SU-DHL-6 (cell line): Measurements from ENCODE around the gene FBXO47.
"Not testable (repeated sequence)": the region's sequence is repeated elsewhere in the genome, so short reads cannot be mapped to it uniquely, and the experiment has no call there.

Experiments used
- H2AFZ ChIP-seq: fragments of 200-600 bp; sonication (generic); 2 replicates; pipeline ENCODE4 v1.6.1; 2014; ENCODE audit warnings: low read depth, mild to moderate bottlenecking, moderate library complexity, mixed read lengths, antibody characterized with exemption, low read length; ENCODE audit not compliant: severe bottlenecking
- H3F3A ChIP-seq: fragments of 200-600 bp; shearing (Covaris generic); 2 replicates; pipeline ENCODE4 v1.6.0; 2016; ENCODE audit warnings: antibody characterized with exemption, mild to moderate bottlenecking; ENCODE audit not compliant: insufficient read depth
- H3K27ac ChIP-seq: fragments of 200-600 bp; sonication (generic); 2 replicates; pipeline ENCODE4 v1.5.1; 2016; ENCODE audit warnings: low read depth, mild to moderate bottlenecking, low read length, moderate library complexity, mixed read lengths
- H3K27me3 ChIP-seq: fragments of 200-600 bp; sonication (generic), shearing (Covaris generic); 2 replicates; pipeline ENCODE4 v1.6.0; 2014; ENCODE audit warnings: mild to moderate bottlenecking, low read length
- H3K36me3 ChIP-seq: fragments of 200-600 bp; sonication (generic); 2 replicates; pipeline ENCODE4 v1.6.1; 2014; ENCODE audit warnings: mild to moderate bottlenecking, low read length, mixed read lengths
- H3K4me2 ChIP-seq: fragments of 300-600, 200-600 bp; shearing (Covaris generic), sonication (generic); 2 replicates; pipeline ENCODE4 v1.6.0; 2014; ENCODE audit warnings: low read length, low read depth, mild to moderate bottlenecking; ENCODE audit not compliant: poor library complexity, severe bottlenecking
- H3K4me3 ChIP-seq: fragments of 200-600 bp; sonication (generic); 2 replicates; pipeline ENCODE4 v1.5.1; 2014; ENCODE audit warnings: antibody characterized with exemption, low read length, mild to moderate bottlenecking, mixed read lengths; ENCODE audit not compliant: insufficient read depth, poor library complexity, severe bottlenecking
- H3K79me2 ChIP-seq: fragments of 200-600 bp; sonication (generic); 2 replicates; pipeline ENCODE4 v1.6.1; 2014; ENCODE audit warnings: mild to moderate bottlenecking, low read length, moderate library complexity; ENCODE audit not compliant: insufficient read depth
- H3K9ac ChIP-seq: fragments of 200-600 bp; sonication (generic); 2 replicates; pipeline ENCODE4 v1.7.0; 2014; ENCODE audit warnings: mild to moderate bottlenecking, low read length
- H3K9me2 ChIP-seq: fragments of 200-600 bp; sonication (generic); replicated peaks from 2 replicates; pipeline ENCODE4 v1.6.1; 2014; ENCODE audit warnings: low read length; ENCODE audit not compliant: insufficient read depth
- H3K9me3 ChIP-seq: fragments of 200-600 bp; sonication (generic); 2 replicates; pipeline ENCODE4 v1.6.1; 2014; ENCODE audit warnings: low read length, mixed read lengths; ENCODE audit not compliant: insufficient read depth
- H4K20me1 ChIP-seq: fragments of 200-600 bp; sonication (generic); 2 replicates; pipeline ENCODE4 v1.6.1; 2014; ENCODE audit warnings: low read depth, mild to moderate bottlenecking, antibody characterized with exemption, low read length, moderate library complexity, mixed read lengths
- CTCF ChIP-seq: fragments of 200-600 bp; sonication (generic); IDR thresholded peaks from one replicate; pipeline ENCODE4 v1.5.1; 2017; ENCODE audit warnings: antibody characterized with exemption, mild to moderate bottlenecking, low read length, moderate library complexity; ENCODE audit not compliant: insufficient read depth, poor library complexity, severe bottlenecking
- EZH2phosphoT487 ChIP-seq: fragments of 200-600 bp; sonication (generic), shearing (Covaris generic); conservative IDR thresholded peaks from 2 replicates; pipeline ENCODE4 v1.6.1; 2018; ENCODE audit warnings: mild to moderate bottlenecking, antibody characterized with exemption, low read length, moderate library complexity, mixed read lengths

The FBXO47 gene

GRCh38 chr17:38939987-38940386 lies 27.2 kb downstream of the FBXO47 start:
- Histone ChIP-seq H3K36me3 (no peaks in the 10 kb centered on the region), H3K79me2 (no peaks in the 10 kb centered on the region), H3F3A (no peaks in the 10 kb centered on the region; the same call in 1 of the 2 replicates), H3K4me2 (no peak overlapping the region), H2AFZ (no peak overlapping the region), H3K27ac (no peak overlapping the region), H4K20me1 (no peaks in the 10 kb centered on the region), H3K4me3 (no peak overlapping the region), H3K27me3 (no peaks in the 10 kb centered on the region), H3K9ac (no peak overlapping the region), H3K9me2 (no peaks in the 10 kb centered on the region), H3K9me3 (no peaks in the 10 kb centered on the region)
- no peak for TF ChIP-seq CTCF
- TF ChIP-seq EZH2phosphoT487 = no peak

- not testable (repeated sequence) for H3K27ac ChIP-seq, H3K9me2 ChIP-seq, H3K27me3 ChIP-seq, H3K36me3 ChIP-seq, H4K20me1 ChIP-seq, H3K9me3 ChIP-seq, H3K4me2 ChIP-seq, H2AFZ ChIP-seq, H3K79me2 ChIP-seq, H3K9ac ChIP-seq, H3F3A ChIP-seq, H3K4me3 ChIP-seq
Measured at GRCh38 chr17:38933962-38934361, 33.2 kb downstream of the FBXO47 start.

GRCh38 chr17:38930782-38931181 lies 36.4 kb downstream of the FBXO47 start:
- not testable (repeated sequence) for H3K9me3 ChIP-seq, H3K9me2 ChIP-seq, H3K27me3 ChIP-seq, H3F3A ChIP-seq, H3K79me2 ChIP-seq, H3K4me3 ChIP-seq, H3K9ac ChIP-seq, H3K4me2 ChIP-seq, H3K27ac ChIP-seq, H3K36me3 ChIP-seq, H2AFZ ChIP-seq, H4K20me1 ChIP-seq

GRCh38 chr17:38926293-38927070 lies 40.7 kb downstream of the FBXO47 start:
- Histone ChIP-seq H2AFZ (no peak overlapping the region), H4K20me1 (no peaks in the 10 kb centered on the region), H3K36me3 (no peaks in the 10 kb centered on the region), H3K4me3 (no peak overlapping the region), H3K9me3 (no peaks in the 10 kb centered on the region), H3K9me2 (no peaks in the 10 kb centered on the region), H3K4me2 (no peak overlapping the region), H3F3A (no peaks in the 10 kb centered on the region), H3K9ac (no peak overlapping the region), H3K27me3 (no peaks in the 10 kb centered on the region), H3K79me2 (no peaks in the 10 kb centered on the region), H3K27ac (no peak overlapping the region)
- no peak for TF ChIP-seq CTCF
- no peak for TF ChIP-seq EZH2phosphoT487
